Brain microvascular endothelial cell (primary cell): ENCODE results near the gene AEBP1.

Experiments
- DNase-seq: peaks from one replicate; pipeline ENCODE4 v3.0.0-alpha.2; 2020
- H3K27ac ChIP-seq: fragments of 250-450 bp; sonication (Bioruptor Pico); 2 replicates; pipeline ENCODE4 v1.5.1; 2020; ENCODE audit warnings: mild to moderate bottlenecking, moderate library complexity
- H3K27me3 ChIP-seq: fragments of 250-450 bp; sonication (Bioruptor Pico); replicated peaks from 2 replicates; pipeline ENCODE4 v1.5.1; 2020; ENCODE audit warnings: mild to moderate bottlenecking
- H3K36me3 ChIP-seq: fragments of 250-450 bp; sonication (Bioruptor Pico); replicated peaks from 2 replicates; pipeline ENCODE4 v1.5.1; 2020; ENCODE audit warnings: mild to moderate bottlenecking
- H3K4me3 ChIP-seq: 2 replicates; pipeline ENCODE4 v1.5.1; 2011; ENCODE audit warnings: low read depth, mild to moderate bottlenecking, control low read depth, low read length, moderate library complexity
- CTCF ChIP-seq: IDR thresholded peaks from 2 replicates; pipeline ENCODE4 v1.5.1; 2011; ENCODE audit warnings: low read depth, mild to moderate bottlenecking, moderate library complexity, low read length, control low read depth, inconsistent platforms; ENCODE audit errors: missing control alignments
- in situ Hi-C: cut with HindIII; loops from 2 replicates; pipeline ENCODE4 v1.10.0; 2017; ENCODE audit warnings: low sequenced_read_pairs, low pct_ligation_motif_present

AEBP1 gene

GRCh38 chr7:44116789-44117666 is 12.9 kb downstream of the AEBP1 start:
- peaks cover 47% of the 10 kb centered on the region for H3K36me3 ChIP-seq
- no peak overlapping the region for H3K27ac ChIP-seq
- H3K27me3 ChIP-seq: no peaks in the 10 kb centered on the region
- no peak for TF ChIP-seq CTCF
- in situ Hi-C loops: no loop called here
- H3K4me3 ChIP-seq: no peak overlapping the region
- DNase-seq: no peak

- no peak for DNase-seq
- in situ Hi-C loops: no loop called here
- H3K27me3 ChIP-seq: no peaks in the 10 kb centered on the region
- TF ChIP-seq CTCF: no peak
- H3K4me3 ChIP-seq: no peak overlapping the region
- H3K27ac ChIP-seq: no peak overlapping the region
- peaks cover 47% of the 10 kb centered on the region for H3K36me3 ChIP-seq
These were observed 13.8 kb downstream of the AEBP1 start for GRCh38 chr7:44117801-44118429.

- Histone ChIP-seq H3K4me3 (no peak overlapping the region), H3K27me3 (no peaks in the 10 kb centered on the region), H3K36me3 (peaks cover 36% of the 10 kb centered on the region), H3K27ac (no peak overlapping the region)
- no peak for TF ChIP-seq CTCF
- in situ Hi-C loops: no loop called here
- DNase-seq: no peak
These were observed 15.8 kb downstream of the AEBP1 start for GRCh38 chr7:44119829-44120380.

- in situ Hi-C loops: no loop called here
- H3K27ac ChIP-seq: no peak overlapping the region
- H3K4me3 ChIP-seq: no peak overlapping the region
- no peaks in the 10 kb centered on the region for H3K27me3 ChIP-seq
- H3K36me3 ChIP-seq: peaks cover 31% of the 10 kb centered on the region
- no peak for DNase-seq
- TF ChIP-seq CTCF: no peak
These were observed 16.2 kb downstream of the AEBP1 start for GRCh38 chr7:44120395-44120794.

GRCh38 chr7:44121761-44122420 is 17.7 kb downstream of the AEBP1 start:
- H3K4me3 ChIP-seq: no peak overlapping the region

More at GRCh38 chr7:44121761-44122420, 17.7 kb downstream of the AEBP1 start:
- in situ Hi-C loops: no loop called here
- Histone ChIP-seq H3K27me3 (no peaks in the 10 kb centered on the region), H3K27ac (no peak overlapping the region), H3K36me3 (peaks cover 28% of the 10 kb centered on the region)
- TF ChIP-seq CTCF: no peak
- no peak for DNase-seq
